Panc1 (cell line): ENCODE results near the gene CFAP69.
"Not testable (repeated sequence)": the region's sequence is repeated elsewhere in the genome, so short reads cannot be mapped to it uniquely, and the experiment has no call there.

ENCODE experiments used
- POLR2AphosphoS5 ChIP-seq: IDR thresholded peaks from 2 replicates; pipeline ENCODE4 v1.6.1; 2012; ENCODE audit warnings: mild to moderate bottlenecking, low read depth, low read length, moderate library complexity
- TF ChIP-seq, protein P1 (sequence below): fragments of 450-650 bp; IDR thresholded peaks from 2 replicates; pipeline ENCODE4 v1.5.1; 2017; ENCODE audit warnings: mild to moderate bottlenecking
- TF ChIP-seq, protein P2 (sequence below), 2 experiments: IDR thresholded peaks; 2 replicates each; pipeline ENCODE4 v1.6.1; 2011 to 2012; ENCODE audit warnings: low read depth in 2 of 2, control low read depth in 1 of 2, low read length in 1 of 2, mild to moderate bottlenecking in 1 of 2, moderate library complexity in 1 of 2; ENCODE audit not compliant: insufficient read depth in 1 of 2

DNA sequence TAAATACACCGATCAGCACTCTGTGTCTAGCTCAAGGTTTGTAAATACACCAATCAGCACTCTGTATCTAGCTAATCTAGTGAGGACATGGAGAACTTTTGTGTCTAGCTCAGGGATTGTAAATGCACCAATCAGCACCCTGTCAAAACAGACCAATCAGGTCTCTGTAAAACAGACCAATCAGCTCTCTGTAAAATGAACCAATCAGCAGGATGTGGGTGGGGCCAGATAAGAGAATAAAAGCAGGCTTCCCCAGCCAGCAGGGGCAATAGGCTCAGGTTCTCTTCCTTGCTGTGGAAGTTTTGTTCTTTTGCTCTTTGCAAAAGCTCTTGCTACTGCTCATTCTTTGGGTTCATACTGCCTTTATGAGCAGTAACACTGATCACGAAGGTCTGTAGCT lies 90.0 kb downstream of the CFAP69 start:
- TF ChIP-seq, protein P1, sequence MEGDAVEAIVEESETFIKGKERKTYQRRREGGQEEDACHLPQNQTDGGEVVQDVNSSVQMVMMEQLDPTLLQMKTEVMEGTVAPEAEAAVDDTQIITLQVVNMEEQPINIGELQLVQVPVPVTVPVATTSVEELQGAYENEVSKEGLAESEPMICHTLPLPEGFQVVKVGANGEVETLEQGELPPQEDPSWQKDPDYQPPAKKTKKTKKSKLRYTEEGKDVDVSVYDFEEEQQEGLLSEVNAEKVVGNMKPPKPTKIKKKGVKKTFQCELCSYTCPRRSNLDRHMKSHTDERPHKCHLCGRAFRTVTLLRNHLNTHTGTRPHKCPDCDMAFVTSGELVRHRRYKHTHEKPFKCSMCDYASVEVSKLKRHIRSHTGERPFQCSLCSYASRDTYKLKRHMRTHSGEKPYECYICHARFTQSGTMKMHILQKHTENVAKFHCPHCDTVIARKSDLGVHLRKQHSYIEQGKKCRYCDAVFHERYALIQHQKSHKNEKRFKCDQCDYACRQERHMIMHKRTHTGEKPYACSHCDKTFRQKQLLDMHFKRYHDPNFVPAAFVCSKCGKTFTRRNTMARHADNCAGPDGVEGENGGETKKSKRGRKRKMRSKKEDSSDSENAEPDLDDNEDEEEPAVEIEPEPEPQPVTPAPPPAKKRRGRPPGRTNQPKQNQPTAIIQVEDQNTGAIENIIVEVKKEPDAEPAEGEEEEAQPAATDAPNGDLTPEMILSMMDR, result not testable (repeated sequence)
- TF ChIP-seq, protein P2, sequence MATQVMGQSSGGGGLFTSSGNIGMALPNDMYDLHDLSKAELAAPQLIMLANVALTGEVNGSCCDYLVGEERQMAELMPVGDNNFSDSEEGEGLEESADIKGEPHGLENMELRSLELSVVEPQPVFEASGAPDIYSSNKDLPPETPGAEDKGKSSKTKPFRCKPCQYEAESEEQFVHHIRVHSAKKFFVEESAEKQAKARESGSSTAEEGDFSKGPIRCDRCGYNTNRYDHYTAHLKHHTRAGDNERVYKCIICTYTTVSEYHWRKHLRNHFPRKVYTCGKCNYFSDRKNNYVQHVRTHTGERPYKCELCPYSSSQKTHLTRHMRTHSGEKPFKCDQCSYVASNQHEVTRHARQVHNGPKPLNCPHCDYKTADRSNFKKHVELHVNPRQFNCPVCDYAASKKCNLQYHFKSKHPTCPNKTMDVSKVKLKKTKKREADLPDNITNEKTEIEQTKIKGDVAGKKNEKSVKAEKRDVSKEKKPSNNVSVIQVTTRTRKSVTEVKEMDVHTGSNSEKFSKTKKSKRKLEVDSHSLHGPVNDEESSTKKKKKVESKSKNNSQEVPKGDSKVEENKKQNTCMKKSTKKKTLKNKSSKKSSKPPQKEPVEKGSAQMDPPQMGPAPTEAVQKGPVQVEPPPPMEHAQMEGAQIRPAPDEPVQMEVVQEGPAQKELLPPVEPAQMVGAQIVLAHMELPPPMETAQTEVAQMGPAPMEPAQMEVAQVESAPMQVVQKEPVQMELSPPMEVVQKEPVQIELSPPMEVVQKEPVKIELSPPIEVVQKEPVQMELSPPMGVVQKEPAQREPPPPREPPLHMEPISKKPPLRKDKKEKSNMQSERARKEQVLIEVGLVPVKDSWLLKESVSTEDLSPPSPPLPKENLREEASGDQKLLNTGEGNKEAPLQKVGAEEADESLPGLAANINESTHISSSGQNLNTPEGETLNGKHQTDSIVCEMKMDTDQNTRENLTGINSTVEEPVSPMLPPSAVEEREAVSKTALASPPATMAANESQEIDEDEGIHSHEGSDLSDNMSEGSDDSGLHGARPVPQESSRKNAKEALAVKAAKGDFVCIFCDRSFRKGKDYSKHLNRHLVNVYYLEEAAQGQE (IDR thresholded peaks at IDR 0.05; ENCODE audit: insufficient read depth in 1 of 2, low read depth in 2 of 2, low read length in 1 of 2), result not testable (repeated sequence)
- not testable (repeated sequence) for TF ChIP-seq POLR2AphosphoS5
